Lung (tissue), 12 donors: ENCODE data around the gene ZGLP1. TPM values are rescaled to one million over a fixed set of nuclear protein-coding genes. Genes with fewer than 3 reads are reported as not detected.

Experiments used
- ATAC-seq: fragments of 200-7000 bp; cut with Tn5 transposase; one replicate; pipeline ENCODE4 v1.9.1; 2020; ENCODE audit warnings: moderate number of reproducible peaks; ENCODE audit not compliant: insufficient read depth, low FRiP score
- DNase-seq, 3 donors: peaks; one replicate each; pipeline ENCODE4 v3.0.0-alpha.2; 2013 to 2017
- H3K27ac ChIP-seq, 2 donors: one replicate each; pipeline ENCODE4 v1.5.1; 2013; ENCODE audit warnings: mild to moderate bottlenecking in 2 of 2, moderate library complexity in 2 of 2, control low read depth in 1 of 2, inconsistent platforms in 1 of 2, low read depth in 1 of 2, low read length in 1 of 2
- H3K27me3 ChIP-seq, 3 donors: one replicate each; pipeline ENCODE4 v1.5.1; 2013; ENCODE audit warnings: low read length in 2 of 3; ENCODE audit not compliant: control insufficient read depth in 3 of 3, insufficient read depth in 3 of 3
- H3K36me3 ChIP-seq, 4 donors: one replicate each; pipeline ENCODE4 v1.5.1; 2013; ENCODE audit warnings: low read length in 4 of 4, mild to moderate bottlenecking in 1 of 4, moderate library complexity in 1 of 4; ENCODE audit not compliant: control insufficient read depth in 4 of 4, insufficient read depth in 4 of 4
- H3K4me1 ChIP-seq, 5 donors: one replicate each; pipeline ENCODE4 v1.5.1; 2013; ENCODE audit warnings: low read length in 5 of 5, mild to moderate bottlenecking in 2 of 5, moderate library complexity in 1 of 5; ENCODE audit not compliant: control insufficient read depth in 5 of 5, insufficient read depth in 5 of 5
- H3K4me3 ChIP-seq: one replicate; pipeline ENCODE4 v1.5.1; 2013; ENCODE audit warnings: mild to moderate bottlenecking, control low read depth, moderate library complexity
- H3K9ac ChIP-seq, 2 donors: one replicate each; pipeline ENCODE4 v1.5.1; 2013; ENCODE audit warnings: low read length in 2 of 2, control low read depth in 1 of 2; ENCODE audit not compliant: insufficient read depth in 1 of 2
- H3K9me3 ChIP-seq, 4 donors: one replicate each; pipeline ENCODE4 v1.5.1; 2013; ENCODE audit warnings: low read length in 3 of 4, mild to moderate bottlenecking in 1 of 4, moderate library complexity in 1 of 4; ENCODE audit not compliant: control insufficient read depth in 4 of 4, insufficient read depth in 3 of 4
- WGBS, 2 donors: extraction: QIAGEN DNeasy Blood & Tissue Kit; methylation state at CpG; one replicate each; pipeline ENCODE4 v1.1.7; 2013; 5-methylcytosine and 5-hydroxymethylcytosine counted together
- polyA plus RNA-seq, 2 donors: library from polyadenylated mRNA; stranded (reverse); fragments of 200-250 nt; gene quantifications; one replicate each; pipeline ENCODE4 v1.2.1, GENCODE V29; 2013
- total RNA-seq, 2 donors: library from RNA; depleted of rRNA in 1 of 2; stranded (reverse); fragments of >200 nt in 1 of 2; gene quantifications; one replicate each; pipeline ENCODE4 v1.2.1, GENCODE V29; 2014 to 2021
- TF ChIP-seq, protein P1 (sequence below): IDR thresholded peaks from 2 replicates; pipeline ENCODE4 v1.5.1; 2012; ENCODE audit warnings: mild to moderate bottlenecking; ENCODE audit errors: control extremely low read depth, extremely low read depth
- donor health status: control.
- donor health status: control.
- donor health status: Bipolar disorder and iron deficiency.
- donor health status: healthy.
- donor health status: DM: yes; HTN: yes; CAD: no.

ZGLP1 gene
- total and polyA plus RNA-seq, 4 donors: 3.0 to 6.7 (median 4.4) TPM

DNA sequence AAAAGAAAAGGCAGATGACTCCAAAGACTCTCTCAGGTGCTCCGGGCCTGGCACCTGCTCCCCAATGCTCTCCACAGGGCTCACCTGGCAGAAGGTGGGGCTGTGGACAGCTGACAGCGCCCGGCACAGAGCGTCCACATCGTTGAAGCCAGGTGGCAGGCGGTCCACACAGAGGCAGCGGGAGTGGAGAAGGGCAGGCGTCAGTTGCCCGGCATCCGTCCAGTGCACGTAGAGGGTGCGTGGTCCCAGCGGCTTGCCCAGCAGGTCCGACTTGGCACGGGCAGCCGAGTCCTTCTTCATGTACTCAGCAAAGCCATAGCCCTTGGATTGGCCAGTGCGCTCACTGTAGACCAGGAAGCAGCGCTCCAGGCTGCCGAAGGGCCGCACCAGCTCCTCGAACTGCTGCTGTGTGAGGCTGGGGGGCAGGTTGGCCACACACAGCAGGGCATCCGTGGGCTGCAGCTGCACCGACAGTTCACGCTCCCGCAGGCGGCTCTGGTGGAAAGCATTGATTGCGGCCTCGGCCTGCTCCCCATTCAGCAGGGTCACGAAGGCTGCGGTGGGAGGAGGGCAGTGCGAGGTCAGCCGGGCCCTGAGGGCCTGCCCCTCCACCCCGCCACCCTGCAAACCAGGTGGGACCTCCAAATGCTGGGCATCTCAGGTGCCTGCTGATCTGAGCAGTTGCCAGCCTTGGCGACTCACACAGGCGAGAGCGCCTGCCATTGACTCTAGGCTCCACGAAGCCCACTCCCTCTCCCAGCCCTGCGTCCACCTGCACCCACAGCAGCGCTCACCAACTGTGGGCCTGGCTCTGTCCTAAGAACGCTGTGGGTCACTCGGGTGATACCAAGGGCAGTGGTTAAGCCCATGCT lies 19.2 kb upstream of the ZGLP1 start:
- peaks cover 0 to 12% (median 7%) of the 10 kb centered on the region in 5 donors for H3K4me1 ChIP-seq
- DNase-seq (no peak), ATAC-seq (no peak)
- 96 to 97% methylated on average over 41 of the region's 41 CpGs for WGBS, 2 donors
- H3K36me3 ChIP-seq: peaks cover 5 to 48% (median 31%) of the 10 kb centered on the region in 4 donors
- no peak overlapping the region for H3K27ac ChIP-seq
- no peak overlapping the region for H3K4me3 ChIP-seq
- no peaks in the 10 kb centered on the region for H3K27me3 ChIP-seq
- TF ChIP-seq, protein P1, sequence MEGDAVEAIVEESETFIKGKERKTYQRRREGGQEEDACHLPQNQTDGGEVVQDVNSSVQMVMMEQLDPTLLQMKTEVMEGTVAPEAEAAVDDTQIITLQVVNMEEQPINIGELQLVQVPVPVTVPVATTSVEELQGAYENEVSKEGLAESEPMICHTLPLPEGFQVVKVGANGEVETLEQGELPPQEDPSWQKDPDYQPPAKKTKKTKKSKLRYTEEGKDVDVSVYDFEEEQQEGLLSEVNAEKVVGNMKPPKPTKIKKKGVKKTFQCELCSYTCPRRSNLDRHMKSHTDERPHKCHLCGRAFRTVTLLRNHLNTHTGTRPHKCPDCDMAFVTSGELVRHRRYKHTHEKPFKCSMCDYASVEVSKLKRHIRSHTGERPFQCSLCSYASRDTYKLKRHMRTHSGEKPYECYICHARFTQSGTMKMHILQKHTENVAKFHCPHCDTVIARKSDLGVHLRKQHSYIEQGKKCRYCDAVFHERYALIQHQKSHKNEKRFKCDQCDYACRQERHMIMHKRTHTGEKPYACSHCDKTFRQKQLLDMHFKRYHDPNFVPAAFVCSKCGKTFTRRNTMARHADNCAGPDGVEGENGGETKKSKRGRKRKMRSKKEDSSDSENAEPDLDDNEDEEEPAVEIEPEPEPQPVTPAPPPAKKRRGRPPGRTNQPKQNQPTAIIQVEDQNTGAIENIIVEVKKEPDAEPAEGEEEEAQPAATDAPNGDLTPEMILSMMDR: no peak
- H3K9me3 ChIP-seq: no peaks in the 10 kb centered on the region
- H3K9ac ChIP-seq: no peak overlapping the region

DNA sequence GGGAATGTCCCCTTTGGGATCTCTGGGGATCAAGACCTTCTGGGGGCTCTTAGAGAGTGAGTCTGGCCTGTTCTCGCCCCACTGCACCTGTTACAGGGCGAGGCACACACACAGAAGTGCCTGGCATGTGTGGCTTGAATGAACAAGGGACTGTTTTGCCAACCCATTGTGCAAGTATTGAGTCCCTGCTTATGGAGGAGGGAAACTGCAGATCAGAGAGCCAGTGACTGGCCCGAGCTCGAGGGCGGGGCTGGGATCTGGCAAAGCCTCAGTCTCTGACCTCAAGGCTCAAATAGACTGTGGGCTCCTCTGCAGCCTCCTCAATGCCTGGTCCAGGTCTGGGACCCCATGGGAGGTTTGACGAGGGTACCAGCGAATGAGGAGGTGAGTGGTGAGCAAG lies 18.2 kb upstream of the ZGLP1 start:
- DNase-seq (no peak), ATAC-seq (no peak)
- H3K27ac ChIP-seq: no peak overlapping the region
- H3K4me1 ChIP-seq: peaks cover 0 to 9% (median 7%) of the 10 kb centered on the region in 5 donors
- H3K27me3 ChIP-seq: no peaks in the 10 kb centered on the region
- no peak overlapping the region for H3K4me3 ChIP-seq
- H3K36me3 ChIP-seq: peaks cover 5 to 58% (median 32%) of the 10 kb centered on the region in 4 donors
- no peaks in the 10 kb centered on the region for H3K9me3 ChIP-seq
- no peak overlapping the region for H3K9ac ChIP-seq
- TF ChIP-seq, protein P1: no peak
- 89 to 97% methylated on average over 7 of the region's 7 CpGs for WGBS, 2 donors

DNA sequence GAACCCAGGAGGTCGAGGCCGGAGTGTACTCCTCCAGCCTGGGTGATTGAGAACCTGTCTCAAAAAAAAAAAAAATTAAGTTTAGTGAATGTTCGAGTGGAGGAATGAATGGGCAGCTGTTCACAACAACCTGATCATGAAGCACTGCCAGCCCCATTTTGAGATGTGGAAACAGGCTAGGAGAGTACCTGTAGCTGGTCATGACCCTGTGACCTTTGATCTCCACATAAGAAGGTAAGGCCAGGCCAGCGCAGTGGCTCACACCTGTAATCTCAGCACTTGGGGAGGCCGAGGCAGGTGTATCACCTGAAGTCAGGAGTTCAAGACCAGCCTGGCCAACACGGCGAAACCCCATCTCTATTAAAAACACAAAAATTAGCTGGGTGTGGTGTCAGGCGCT lies 16.1 kb upstream of the ZGLP1 start:
- Histone ChIP-seq H3K27me3 (no peaks in the 10 kb centered on the region), H3K36me3 (peaks cover 8 to 78% (median 41%) of the 10 kb centered on the region in 4 donors), H3K27ac (no peak overlapping the region), H3K4me1 (no peaks in the 10 kb centered on the region), H3K4me3 (no peak overlapping the region), H3K9ac (no peak overlapping the region), H3K9me3 (no peaks in the 10 kb centered on the region)
- WGBS, 2 donors: 95 to 96% methylated on average over 8 of the region's 8 CpGs
- DNase-seq: no peak
- TF ChIP-seq, protein P1: no peak
- ATAC-seq: no peak
